ENCODE measurements around the gene IZUMO4.

Gene IZUMO4

GRCh38 chr19:2064395-2064787 is 32.3 kb upstream of the IZUMO4 start:
- Histone ChIP-seq H3K4me3 (ENCODE audit: control insufficient read depth in 1 of 7, extremely low read depth in 1 of 7, insufficient read depth in 4 of 7, low read depth in 2 of 7, low read length in 6 of 7) (no peak overlapping the region), H3K27me3 (replicated peaks in 2 of 5; ENCODE audit: control insufficient read depth in 4 of 5, insufficient read depth in 5 of 5, low read length in 4 of 5) (no peaks in the 10 kb centered on the region), H3K27ac (ENCODE audit: insufficient read depth in 1 of 2, low read depth in 1 of 2, low read length in 2 of 2, poor library complexity in 1 of 2, severe bottlenecking in 2 of 2) (no peak overlapping the region), H3K9me3 (ENCODE audit: control extremely low read depth in 1 of 5, control insufficient read depth in 4 of 5, insufficient read depth in 2 of 5, low read depth in 1 of 5, low read length in 4 of 5) (no peaks in the 10 kb centered on the region), H3K36me3 (ENCODE audit: control insufficient read depth in 4 of 4, insufficient read depth in 4 of 4, low read length in 3 of 4) (no peaks in the 10 kb centered on the region), H3K4me1 (ENCODE audit: control extremely low read depth in 1 of 4, control insufficient read depth in 4 of 4, insufficient read depth in 4 of 4, low read length in 3 of 4) (peaks cover 2 to 32% (median 27%) of the 10 kb centered on the region in 4 experiments)
- no peak for DNase-seq
- WGBS (ENCODE audit: insufficient coverage): 94% methylated on average over 11 of the region's 13 CpGs
- CTCF ChIA-PET: interaction anchor here (0.7 to 1.1 kb wide), 2 partner anchors 13 to 45 kb away, joined by 3 to 4 read pairs; partner anchors contain the start of gene MKNK2
- POLR2A ChIA-PET: interaction anchor here (0.6 to 2.1 kb wide), 2 partner anchors 13 to 166 kb away, joined by 3 to 4 read pairs; partner anchors contain the start of gene MKNK2

DNA sequence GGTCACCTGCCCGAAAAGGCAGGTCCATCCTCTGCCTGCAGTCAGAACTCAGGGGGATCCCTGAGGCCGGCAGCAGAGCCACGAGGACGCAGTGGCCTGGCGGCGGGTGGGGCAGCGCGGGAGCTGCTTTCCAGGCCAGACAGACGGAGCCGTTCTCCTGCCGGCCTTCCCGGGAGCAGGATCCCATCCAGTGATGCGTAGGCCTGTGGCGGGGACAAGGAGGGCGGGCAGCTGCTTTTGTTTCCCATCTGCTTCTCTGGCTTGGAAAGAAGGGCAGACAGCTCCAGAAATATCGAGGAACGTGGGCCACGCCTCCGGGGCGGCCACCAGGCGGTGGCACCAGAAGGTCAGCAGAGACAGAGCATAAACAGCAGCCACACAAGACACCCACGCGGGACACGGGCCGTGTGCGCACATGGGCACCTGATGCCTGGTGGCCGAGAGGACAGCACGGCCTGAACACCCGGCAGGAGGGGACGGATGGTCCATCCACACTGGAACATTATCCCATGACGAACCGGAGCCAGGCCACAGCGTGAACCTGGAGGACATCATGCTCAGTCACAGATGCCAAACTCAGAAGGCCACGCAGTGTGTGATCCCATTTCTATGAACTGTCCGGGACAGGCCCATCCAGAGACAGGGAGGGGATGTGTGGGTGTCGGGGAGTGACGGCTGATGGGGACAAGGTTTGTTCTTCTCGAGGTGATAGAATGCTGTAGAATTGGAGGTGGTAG is 31.8 kb upstream of the IZUMO4 start:
- H3K27me3 ChIP-seq (replicated peaks in 2 of 5; ENCODE audit: control insufficient read depth in 4 of 5, insufficient read depth in 5 of 5, low read length in 4 of 5): no peaks in the 10 kb centered on the region
- ChIA-PET CTCF (interaction anchor here (0.7 to 1.1 kb wide), 2 partner anchors 13 to 46 kb away, joined by 3 to 4 read pairs; partner anchors contain the start of gene MKNK2), POLR2A (no interaction called here)
- H3K36me3 ChIP-seq (ENCODE audit: control insufficient read depth in 4 of 4, insufficient read depth in 4 of 4, low read length in 3 of 4): peaks cover 0 to 1% (median 0%) of the 10 kb centered on the region in 4 experiments
- no peak overlapping the region for H3K27ac ChIP-seq (ENCODE audit: insufficient read depth in 1 of 2, low read depth in 1 of 2, low read length in 2 of 2, poor library complexity in 1 of 2, severe bottlenecking in 2 of 2)
- H3K4me1 ChIP-seq (ENCODE audit: control extremely low read depth in 1 of 4, control insufficient read depth in 4 of 4, insufficient read depth in 4 of 4, low read length in 3 of 4): peaks cover 2 to 30% (median 28%) of the 10 kb centered on the region in 4 experiments
- H3K9me3 ChIP-seq (ENCODE audit: control extremely low read depth in 1 of 5, control insufficient read depth in 4 of 5, insufficient read depth in 2 of 5, low read depth in 1 of 5, low read length in 4 of 5): no peaks in the 10 kb centered on the region
- no peak overlapping the region for H3K4me3 ChIP-seq (ENCODE audit: control insufficient read depth in 1 of 7, extremely low read depth in 1 of 7, insufficient read depth in 4 of 7, low read depth in 2 of 7, low read length in 6 of 7)
- 94% methylated on average over 32 of the region's 38 CpGs for WGBS (ENCODE audit: insufficient coverage)
- DNase-seq: no peak

- ChIA-PET POLR2A (interaction anchor here (1.0 kb wide), 1 partner anchor 9 kb away, joined by 3 read pairs; no protein-coding TSS in a partner anchor), CTCF (interaction anchor here (0.6 to 2.6 kb wide), 13 partner anchors 9 to 80 kb away, joined by 3 to 11 read pairs (median 4); no protein-coding TSS in a partner anchor)
- peaks cover 0 to 36% (median 28%) of the 10 kb centered on the region in 4 experiments for H3K36me3 ChIP-seq (ENCODE audit: control insufficient read depth in 4 of 4, insufficient read depth in 4 of 4, low read length in 3 of 4)
- H3K4me1 ChIP-seq (ENCODE audit: control extremely low read depth in 1 of 4, control insufficient read depth in 4 of 4, insufficient read depth in 4 of 4, low read length in 3 of 4): peaks cover 0 to 30% (median 20%) of the 10 kb centered on the region in 4 experiments
- no peak overlapping the region for H3K4me3 ChIP-seq (ENCODE audit: control insufficient read depth in 1 of 7, extremely low read depth in 1 of 7, insufficient read depth in 4 of 7, low read depth in 2 of 7, low read length in 6 of 7)
- 98% methylated on average over 9 of the region's 10 CpGs for WGBS (ENCODE audit: insufficient coverage)
- H3K27ac ChIP-seq (ENCODE audit: insufficient read depth in 1 of 2, low read depth in 1 of 2, low read length in 2 of 2, poor library complexity in 1 of 2, severe bottlenecking in 2 of 2): no peak overlapping the region
- no peaks in the 10 kb centered on the region for H3K9me3 ChIP-seq (ENCODE audit: control extremely low read depth in 1 of 5, control insufficient read depth in 4 of 5, insufficient read depth in 2 of 5, low read depth in 1 of 5, low read length in 4 of 5)
- H3K27me3 ChIP-seq (replicated peaks in 2 of 5; ENCODE audit: control insufficient read depth in 4 of 5, insufficient read depth in 5 of 5, low read length in 4 of 5): no peaks in the 10 kb centered on the region
- no peak for DNase-seq
Measured at GRCh38 chr19:2070436-2070827, 26.3 kb upstream of the IZUMO4 start.

DNA sequence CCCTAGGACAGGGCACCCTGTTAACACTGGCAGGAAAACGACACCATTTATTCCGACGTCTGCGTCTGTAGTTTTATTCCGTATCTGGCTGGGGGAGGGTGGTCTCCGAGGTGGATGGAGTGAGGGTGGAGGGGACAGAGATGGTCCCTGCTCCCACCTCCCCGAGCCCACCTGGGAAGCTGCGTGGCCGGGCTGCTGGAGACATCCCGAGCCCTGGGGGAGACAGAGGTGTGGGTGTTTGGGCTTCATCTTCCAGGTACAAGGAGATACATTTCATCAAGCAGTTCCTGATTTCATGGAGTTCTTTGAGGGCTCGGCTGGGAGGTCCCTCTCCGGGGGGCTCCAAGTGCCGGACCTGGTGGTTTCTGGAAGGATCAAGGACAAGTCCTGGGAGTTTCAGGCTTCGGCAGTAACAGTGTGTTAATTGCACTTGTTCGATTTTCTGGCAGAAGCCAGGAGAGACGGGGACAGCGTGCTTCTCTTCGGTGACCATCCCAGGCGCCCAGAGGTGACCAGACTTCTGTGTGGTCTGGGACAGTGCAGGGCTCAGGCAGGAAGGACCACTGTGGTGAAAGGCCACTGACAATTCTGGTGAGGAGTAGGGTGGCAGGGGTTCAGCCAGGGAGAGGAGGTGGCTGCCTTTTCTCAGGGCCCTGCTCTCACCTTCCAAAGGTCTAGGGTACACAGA is 25.6 kb upstream of the IZUMO4 start:
- POLR2A ChIA-PET: no interaction called here
- no peak for DNase-seq
- Histone ChIP-seq H3K9me3 (ENCODE audit: control extremely low read depth in 1 of 5, control insufficient read depth in 4 of 5, insufficient read depth in 2 of 5, low read depth in 1 of 5, low read length in 4 of 5) (no peaks in the 10 kb centered on the region), H3K27me3 (replicated peaks in 2 of 5; ENCODE audit: control insufficient read depth in 4 of 5, insufficient read depth in 5 of 5, low read length in 4 of 5) (no peaks in the 10 kb centered on the region), H3K4me1 (ENCODE audit: control extremely low read depth in 1 of 4, control insufficient read depth in 4 of 4, insufficient read depth in 4 of 4, low read length in 3 of 4) (peaks cover 0 to 31% (median 20%) of the 10 kb centered on the region in 4 experiments), H3K4me3 (ENCODE audit: control insufficient read depth in 1 of 7, extremely low read depth in 1 of 7, insufficient read depth in 4 of 7, low read depth in 2 of 7, low read length in 6 of 7) (no peak overlapping the region), H3K36me3 (ENCODE audit: control insufficient read depth in 4 of 4, insufficient read depth in 4 of 4, low read length in 3 of 4) (peaks cover 0 to 39% (median 32%) of the 10 kb centered on the region in 4 experiments), H3K27ac (ENCODE audit: insufficient read depth in 1 of 2, low read depth in 1 of 2, low read length in 2 of 2, poor library complexity in 1 of 2, severe bottlenecking in 2 of 2) (no peak overlapping the region)
- 94% methylated on average over 16 of the region's 19 CpGs for WGBS (ENCODE audit: insufficient coverage)
- CTCF ChIA-PET: interaction anchor here (1.0 to 1.8 kb wide), 2 partner anchors 16 to 53 kb away, joined by 5 to 11 read pairs; no protein-coding TSS in a partner anchor

GRCh38 chr19:2072757-2073551 is 23.8 kb upstream of the IZUMO4 start:
- POLR2A ChIA-PET: interaction anchor here (0.9 kb wide), 1 partner anchor 21 kb away, joined by 4 read pairs; no protein-coding TSS in a partner anchor
- Histone ChIP-seq H3K4me3 (ENCODE audit: control insufficient read depth in 1 of 7, extremely low read depth in 1 of 7, insufficient read depth in 4 of 7, low read depth in 2 of 7, low read length in 6 of 7) (no peak overlapping the region), H3K4me1 (ENCODE audit: control extremely low read depth in 1 of 4, control insufficient read depth in 4 of 4, insufficient read depth in 4 of 4, low read length in 3 of 4) (peaks cover 0 to 31% (median 20%) of the 10 kb centered on the region in 4 experiments), H3K9me3 (ENCODE audit: control extremely low read depth in 1 of 5, control insufficient read depth in 4 of 5, insufficient read depth in 2 of 5, low read depth in 1 of 5, low read length in 4 of 5) (no peaks in the 10 kb centered on the region), H3K27ac (ENCODE audit: insufficient read depth in 1 of 2, low read depth in 1 of 2, low read length in 2 of 2, poor library complexity in 1 of 2, severe bottlenecking in 2 of 2) (peak overlapping the region in 1 of 2 experiments; percentile 5), H3K27me3 (replicated peaks in 2 of 5; ENCODE audit: control insufficient read depth in 4 of 5, insufficient read depth in 5 of 5, low read length in 4 of 5) (no peaks in the 10 kb centered on the region), H3K36me3 (ENCODE audit: control insufficient read depth in 4 of 4, insufficient read depth in 4 of 4, low read length in 3 of 4) (peaks cover 0 to 55% (median 43%) of the 10 kb centered on the region in 4 experiments)
- CTCF ChIA-PET: interaction anchor here (0.6 to 3.9 kb wide), 6 partner anchors 10 to 159 kb away, joined by 3 to 19 read pairs (median 3); no protein-coding TSS in a partner anchor
- DNase-seq: no peak
- 95% methylated on average over 25 of the region's 32 CpGs for WGBS (ENCODE audit: insufficient coverage)

- no peaks in the 10 kb centered on the region for H3K27me3 ChIP-seq (replicated peaks in 2 of 5; ENCODE audit: control insufficient read depth in 4 of 5, insufficient read depth in 5 of 5, low read length in 4 of 5)
- H3K27ac ChIP-seq (ENCODE audit: insufficient read depth in 1 of 2, low read depth in 1 of 2, low read length in 2 of 2, poor library complexity in 1 of 2, severe bottlenecking in 2 of 2): no peak overlapping the region
- peaks cover 0 to 29% (median 18%) of the 10 kb centered on the region in 4 experiments for H3K4me1 ChIP-seq (ENCODE audit: control extremely low read depth in 1 of 4, control insufficient read depth in 4 of 4, insufficient read depth in 4 of 4, low read length in 3 of 4)
- ChIA-PET CTCF (interaction anchor here (1.1 kb wide), 1 partner anchor 13 kb away, joined by 4 read pairs; no protein-coding TSS in a partner anchor), POLR2A (interaction anchor here (0.6 to 1.0 kb wide), 2 partner anchors 14 to 25 kb away, joined by 3 to 5 read pairs; no protein-coding TSS in a partner anchor)
- WGBS (ENCODE audit: insufficient coverage): 98% methylated on average over 32 of the region's 32 CpGs
- H3K9me3 ChIP-seq (ENCODE audit: control extremely low read depth in 1 of 5, control insufficient read depth in 4 of 5, insufficient read depth in 2 of 5, low read depth in 1 of 5, low read length in 4 of 5): no peaks in the 10 kb centered on the region
- DNase-seq: no peak
- H3K36me3 ChIP-seq (ENCODE audit: control insufficient read depth in 4 of 4, insufficient read depth in 4 of 4, low read length in 3 of 4): peaks cover 0 to 76% (median 61%) of the 10 kb centered on the region in 4 experiments
- no peak overlapping the region for H3K4me3 ChIP-seq (ENCODE audit: control insufficient read depth in 1 of 7, extremely low read depth in 1 of 7, insufficient read depth in 4 of 7, low read depth in 2 of 7, low read length in 6 of 7)
Measured at GRCh38 chr19:2076526-2076944, 20.2 kb upstream of the IZUMO4 start.

All from common myeloid progenitor, CD34-positive (primary cell).